A549 treated with Mapracorat at 1 μM for 4 hours (cell line): ENCODE data around the gene RPAIN. TPM values are rescaled to one million over a fixed set of nuclear protein-coding genes. Genes with fewer than 3 reads are reported as not detected.

Experiments
- total RNA-seq: library from RNA; stranded (reverse); fragments of 200-300 nt; extraction: Qiagen RNA extraction; gene quantifications from 5 replicates; pipeline ENCODE4 v1.2.3, GENCODE V29; 2022

Gene RPAIN
- total RNA-seq = 30.9 to 43.2 TPM (median 35.5 TPM) in 5 replicates

GRCh38 chr17:5419959-5420653, at the start of gene RPAIN:
Gene RPAIN (plus strand): TSS chr17:5420182. CDS start chr17:5420211, 29 bp downstream.

GRCh38 chr17:5419356-5419958, 525 bp upstream of the RPAIN start, which contains the start of gene NUP88:
Gene NUP88 (minus strand): TSS chr17:5419662. CDS start chr17:5419650, 12 bp downstream.

GRCh38 chr17:5438716-5439445, 18.9 kb downstream of the RPAIN start, which contains the start of gene C1QBP:
Gene C1QBP (minus strand): TSS chr17:5439155. CDS start chr17:5439073, 82 bp downstream.

Other genes starting within 250 kb of the RPAIN start
- 0.97 to 1.7 TPM (median 1.4 TPM) in 5 replicates for gene ZNF594, start 228.3 kb upstream of the RPAIN start, total RNA-seq
- not detected in 5 replicates for gene SCIMP, start 185.3 kb upstream of the RPAIN start, total RNA-seq
- gene RABEP1, start 137.9 kb upstream of the RPAIN start, total RNA-seq = 40.2 to 44.6 TPM (median 41.2 TPM) in 5 replicates
- 76.6 to 112 TPM (median 81.3 TPM) in 5 replicates for gene NUP88, start 520 bp upstream of the RPAIN start, total RNA-seq
- 547 to 578 TPM (median 564 TPM) in 5 replicates for gene C1QBP, start 19.0 kb downstream of the RPAIN start, total RNA-seq
- gene DHX33, start 48.8 kb downstream of the RPAIN start, total RNA-seq = 23.8 to 30.0 TPM (median 27.2 TPM) in 5 replicates
- 91.2 to 114 TPM (median 108 TPM) in 5 replicates for gene DERL2, start 66.0 kb downstream of the RPAIN start, total RNA-seq
- 14.2 to 16.7 TPM (median 15.1 TPM) in 5 replicates for gene MIS12, start 66.4 kb downstream of the RPAIN start, total RNA-seq
- 2.6 to 3.4 TPM (median 2.8 TPM) in 5 replicates for gene NLRP1, start 164.3 kb downstream of the RPAIN start, total RNA-seq